Activated naive CD8-positive, alpha-beta T cell treated with anti-CD3 and anti-CD28 coated beads, Interleukin-2, amount 50 U/mL, for 24 hours (primary cell): Measurements from ENCODE around the gene SLFN12L.
"Not testable (repeated sequence)": the region's sequence is repeated elsewhere in the genome, so short reads cannot be mapped to it uniquely, and the experiment has no call there.

Experiments
- ATAC-seq: fragments of 150-1000 bp; cut with Tn5 transposase; one replicate; pipeline ENCODE4 v1.10.0; 2021
- DNase-seq: peaks from one replicate; pipeline ENCODE4 v3.0.0; 2021
- H3K27ac Mint-ChIP-seq: one replicate; pipeline ENCODE4 v1.8.0; 2021; ENCODE audit warnings: mild to moderate bottlenecking, mixed read lengths
- H3K27me3 Mint-ChIP-seq: one replicate; pipeline ENCODE4 v1.8.0; 2021; ENCODE audit warnings: mixed read lengths
- H3K36me3 Mint-ChIP-seq: one replicate; pipeline ENCODE4 v1.8.0; 2021; ENCODE audit warnings: low read depth, mixed read lengths
- H3K4me1 Mint-ChIP-seq: one replicate; pipeline ENCODE4 v1.8.0; 2021; ENCODE audit warnings: mixed read lengths
- H3K4me3 Mint-ChIP-seq: one replicate; pipeline ENCODE4 v1.8.0; 2021; ENCODE audit warnings: mild to moderate bottlenecking, moderate library complexity, mixed read lengths
- H3K9me3 Mint-ChIP-seq: one replicate; pipeline ENCODE4 v1.8.0; 2021; ENCODE audit warnings: mixed read lengths

Gene SLFN12L

DNA sequence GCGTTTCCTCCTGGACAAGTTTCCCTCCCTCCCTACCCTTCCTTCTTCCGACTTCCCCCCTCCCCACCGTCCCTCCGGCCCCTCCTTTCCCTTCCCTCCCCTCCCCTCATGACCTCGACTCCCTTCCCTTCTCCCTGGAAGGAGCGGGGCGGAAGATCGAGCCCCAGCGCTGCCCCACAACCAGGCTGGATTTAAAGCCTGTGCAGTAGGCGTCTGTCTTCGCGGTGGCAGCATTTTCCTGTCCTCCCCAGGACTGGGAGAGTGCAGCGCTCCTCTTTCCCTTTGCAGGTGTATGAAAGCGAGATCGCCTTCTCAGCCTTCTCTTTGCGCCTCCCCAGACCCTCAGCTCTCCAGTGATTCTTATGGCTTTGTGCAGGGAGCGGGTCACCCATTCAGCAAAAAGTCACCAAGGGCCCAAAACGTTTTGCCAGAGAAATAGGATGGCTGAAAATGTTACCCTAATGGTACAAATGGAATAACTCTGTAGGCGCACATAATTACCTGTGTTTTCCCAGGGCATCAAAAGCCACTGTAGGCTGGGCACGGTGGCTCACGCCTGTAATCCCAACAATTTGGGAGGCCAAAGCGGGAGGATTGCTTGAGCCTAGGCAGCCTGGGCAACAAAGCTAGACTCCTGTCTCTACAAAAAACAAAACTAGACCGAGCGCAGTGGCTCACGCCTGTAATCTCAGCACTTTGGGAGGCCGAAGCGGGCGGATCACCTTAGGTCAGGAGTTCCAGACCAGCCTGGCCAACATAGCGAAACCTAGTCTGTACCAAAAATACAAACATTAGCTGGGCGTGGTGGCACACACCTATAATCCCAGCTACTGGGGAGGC is 40.8 kb downstream of the SLFN12L start:
- peaks cover 64% of the 10 kb centered on the region for H3K4me1 Mint-ChIP-seq

DNA sequence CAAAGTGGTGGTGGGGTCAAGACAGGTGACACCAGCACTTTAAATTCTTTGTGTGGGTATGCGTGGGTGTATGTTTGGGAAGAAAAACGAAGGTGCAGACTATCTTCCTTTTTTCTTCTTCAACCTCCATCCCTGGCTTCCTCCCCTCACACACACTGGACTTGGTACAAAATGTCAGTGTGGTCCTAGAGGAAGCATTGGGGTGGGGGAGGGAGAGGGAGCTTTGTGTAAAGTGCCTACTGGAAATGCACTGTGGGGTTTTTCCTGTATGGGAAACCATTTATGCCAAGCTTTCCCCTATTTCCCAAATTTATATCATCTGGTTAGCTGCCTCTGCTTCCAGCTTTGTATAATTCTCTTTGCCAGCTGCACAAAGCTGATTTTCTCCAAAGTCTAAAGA is 44.4 kb downstream of the SLFN12L start:
- H3K4me1 Mint-ChIP-seq, result peaks cover 49% of the 10 kb centered on the region
- peaks cover 49% of the 10 kb centered on the region for H3K36me3 Mint-ChIP-seq
- ATAC-seq, result no peak
- H3K27me3 Mint-ChIP-seq, result peaks cover 2% of the 10 kb centered on the region
- no peak overlapping the region for H3K4me3 Mint-ChIP-seq
- H3K9me3 Mint-ChIP-seq, result peaks cover 4% of the 10 kb centered on the region
- H3K27ac Mint-ChIP-seq, result no peak overlapping the region
- no peak for DNase-seq

More for the DNA sequence above, 40.8 kb downstream of the SLFN12L start:
- Mint-ChIP-seq H3K27me3 (peaks cover 2% of the 10 kb centered on the region), H3K9me3 (no peaks in the 10 kb centered on the region), H3K27ac (no peak overlapping the region), H3K4me3 (no peak overlapping the region), H3K36me3 (peaks cover 35% of the 10 kb centered on the region)
- ATAC-seq, result no peak
- DNase-seq, result no peak

GRCh38 chr17:35491417-35491816 is 46.1 kb downstream of the SLFN12L start:
- ATAC-seq, result no peak
- H3K4me3 Mint-ChIP-seq, result no peak overlapping the region
- no peaks in the 10 kb centered on the region for H3K27me3 Mint-ChIP-seq
- H3K9me3 Mint-ChIP-seq, result peaks cover 4% of the 10 kb centered on the region
- no peak for DNase-seq
- peaks cover 54% of the 10 kb centered on the region for H3K4me1 Mint-ChIP-seq
- peaks cover 51% of the 10 kb centered on the region for H3K36me3 Mint-ChIP-seq
- H3K27ac Mint-ChIP-seq, result no peak overlapping the region

DNA sequence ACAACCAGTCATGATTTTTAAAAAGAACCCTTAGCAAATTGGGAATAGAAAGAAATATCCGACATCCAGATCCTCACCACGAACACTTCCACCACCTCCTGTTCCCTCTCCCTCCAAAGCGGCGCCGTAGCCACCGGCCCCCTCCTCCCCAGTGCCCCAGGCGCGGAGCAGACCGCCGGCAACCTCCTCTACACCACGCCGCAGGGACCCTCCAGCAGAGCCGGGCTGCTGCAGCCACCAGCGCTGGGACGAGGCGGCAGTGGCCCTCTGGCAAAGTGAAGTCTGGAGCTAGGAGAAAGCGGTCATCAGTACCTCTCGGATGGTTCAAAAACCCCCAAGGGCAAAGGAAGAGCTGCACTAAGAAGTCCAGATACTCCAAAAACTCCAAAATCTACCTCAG is 47.5 kb downstream of the SLFN12L start:
- no peaks in the 10 kb centered on the region for H3K27me3 Mint-ChIP-seq
- H3K27ac Mint-ChIP-seq, result no peak overlapping the region
- no peak for ATAC-seq
- H3K9me3 Mint-ChIP-seq, result peaks cover 14% of the 10 kb centered on the region
- peaks cover 65% of the 10 kb centered on the region for H3K36me3 Mint-ChIP-seq
- H3K4me1 Mint-ChIP-seq, result peaks cover 62% of the 10 kb centered on the region
- no peak overlapping the region for H3K4me3 Mint-ChIP-seq
- DNase-seq, result no peak

- H3K27me3 Mint-ChIP-seq, result no peaks in the 10 kb centered on the region
- H3K9me3 Mint-ChIP-seq, result peaks cover 15% of the 10 kb centered on the region
- H3K27ac Mint-ChIP-seq, result no peak overlapping the region
- DNase-seq (no peak), ATAC-seq (no peak)
- H3K4me1 Mint-ChIP-seq, result peaks cover 59% of the 10 kb centered on the region
- peak overlapping the region; percentile 5 for H3K4me3 Mint-ChIP-seq
- peaks cover 72% of the 10 kb centered on the region for H3K36me3 Mint-ChIP-seq
Measured at GRCh38 chr17:35488991-35489390, 48.5 kb downstream of the SLFN12L start.

DNA sequence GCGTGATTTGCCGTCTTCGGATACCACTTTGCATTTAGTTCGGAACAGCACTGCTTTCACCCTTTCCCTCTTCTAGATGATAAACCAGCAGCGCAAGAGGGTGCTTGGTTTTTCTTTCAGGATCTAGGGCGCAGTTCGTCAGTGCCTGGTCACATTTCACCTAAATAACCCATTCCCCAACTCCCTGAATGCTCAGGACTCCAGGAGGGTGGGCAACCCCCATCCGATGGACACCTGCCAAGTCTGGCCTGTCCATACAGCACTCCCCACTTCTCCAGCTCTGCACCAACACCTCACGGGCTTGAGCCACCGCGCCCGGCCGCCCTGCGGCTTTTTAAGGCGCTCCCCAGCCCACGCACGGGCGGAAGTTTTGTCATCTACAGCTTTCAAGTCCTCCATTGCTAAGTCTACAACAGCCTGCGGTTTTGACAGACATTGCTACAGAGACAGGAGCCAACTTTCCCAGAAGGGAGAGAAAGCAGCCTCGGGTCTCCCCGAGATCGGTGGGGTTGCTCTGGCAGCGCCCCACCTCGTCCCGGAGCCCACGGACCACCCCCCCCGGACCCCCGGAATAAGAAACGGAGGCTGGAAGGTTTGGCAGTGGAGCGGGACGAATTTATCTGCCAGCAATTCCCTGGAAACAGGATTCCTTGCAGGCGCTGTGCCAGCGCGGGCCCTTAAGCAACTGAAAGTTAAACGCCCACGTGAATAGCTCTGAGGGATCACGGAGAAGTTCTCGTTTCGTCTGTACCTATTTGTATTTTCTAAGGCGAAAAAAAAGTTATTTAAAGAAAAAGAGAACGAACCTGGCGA is 50.4 kb downstream of the SLFN12L start:
- Mint-ChIP-seq H3K27me3 (no peaks in the 10 kb centered on the region), H3K4me1 (peaks cover 44% of the 10 kb centered on the region), H3K9me3 (peaks cover 24% of the 10 kb centered on the region), H3K27ac (peak overlapping the region; percentile 94), H3K36me3 (peaks cover 74% of the 10 kb centered on the region), H3K4me3 (peak overlapping the region; percentile 86)
- ATAC-seq (peak; percentile 80), DNase-seq (peak; percentile 88)

DNA sequence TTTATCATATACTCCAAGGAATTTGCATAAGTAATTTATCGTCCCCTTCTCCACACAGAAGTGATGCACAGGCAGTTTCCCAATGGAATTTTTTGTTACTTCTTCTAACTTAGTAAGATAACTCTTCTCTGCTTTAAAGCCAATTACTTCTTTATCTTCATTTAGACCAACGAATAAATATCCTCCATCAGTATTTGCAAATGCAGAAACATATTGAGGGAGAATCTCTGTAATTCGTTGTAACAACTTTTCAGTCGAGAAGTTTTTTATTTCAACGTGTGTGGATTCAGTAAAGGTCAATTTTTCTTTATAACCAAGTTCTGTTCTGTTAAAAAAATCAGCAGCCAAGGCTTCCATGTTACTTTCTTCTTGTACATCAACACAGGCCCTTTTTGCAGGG is 58.2 kb downstream of the SLFN12L start:
- Mint-ChIP-seq H3K9me3 (peaks cover 30% of the 10 kb centered on the region), H3K27me3 (no peaks in the 10 kb centered on the region), H3K27ac (no peak overlapping the region), H3K4me3 (no peak overlapping the region), H3K4me1 (peaks cover 5% of the 10 kb centered on the region), H3K36me3 (peaks cover 75% of the 10 kb centered on the region)
- no peak for DNase-seq
- ATAC-seq, result no peak

- peaks cover 78% of the 10 kb centered on the region for H3K36me3 Mint-ChIP-seq
- H3K9me3 Mint-ChIP-seq, result peaks cover 30% of the 10 kb centered on the region
- DNase-seq (no peak), ATAC-seq (no peak)
- no peak overlapping the region for H3K27ac Mint-ChIP-seq
- H3K4me3 Mint-ChIP-seq, result no peak overlapping the region
- no peaks in the 10 kb centered on the region for H3K27me3 Mint-ChIP-seq
- H3K4me1 Mint-ChIP-seq, result peaks cover 3% of the 10 kb centered on the region
Measured at GRCh38 chr17:35477248-35477647, 60.2 kb downstream of the SLFN12L start.

DNA sequence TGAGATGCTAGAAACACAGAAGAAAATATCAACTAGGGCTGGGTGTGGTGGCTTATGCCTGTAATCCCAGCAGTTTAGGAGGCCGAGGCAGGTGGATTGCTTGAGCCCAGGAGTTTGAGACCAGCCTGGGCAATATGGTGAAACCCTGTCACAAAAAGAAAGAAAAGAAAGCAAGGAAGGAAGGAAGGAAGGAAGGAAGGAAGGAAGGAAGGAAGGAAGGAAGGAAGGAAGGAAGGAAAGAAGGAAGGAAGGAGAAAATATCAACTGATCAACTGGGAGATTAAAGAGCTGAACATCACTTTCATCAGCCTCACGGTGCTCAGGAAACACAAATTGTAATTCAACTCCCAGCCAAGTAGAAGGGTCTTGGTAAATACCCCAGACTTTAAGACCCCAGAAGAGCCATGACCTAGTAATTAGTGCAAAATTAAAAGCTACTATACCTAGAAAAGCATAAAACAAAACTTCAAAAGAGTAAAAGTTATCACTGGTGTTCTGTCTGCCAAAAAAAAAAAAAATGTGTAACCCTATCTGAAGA is 61.1 kb downstream of the SLFN12L start:
- DNase-seq (no peak), ATAC-seq (no peak)
- peaks cover 6% of the 10 kb centered on the region for H3K4me1 Mint-ChIP-seq
- peaks cover 78% of the 10 kb centered on the region for H3K36me3 Mint-ChIP-seq
- no peaks in the 10 kb centered on the region for H3K27me3 Mint-ChIP-seq
- H3K4me3 Mint-ChIP-seq, result no peak overlapping the region
- peaks cover 35% of the 10 kb centered on the region for H3K9me3 Mint-ChIP-seq
- no peak overlapping the region for H3K27ac Mint-ChIP-seq

GRCh38 chr17:35468475-35468874 is 69.0 kb downstream of the SLFN12L start:
- no peak overlapping the region for H3K27ac Mint-ChIP-seq
- H3K9me3 Mint-ChIP-seq, result peaks cover 19% of the 10 kb centered on the region
- peaks cover 30% of the 10 kb centered on the region for H3K36me3 Mint-ChIP-seq
- DNase-seq (no peak), ATAC-seq (no peak)
- H3K4me3 Mint-ChIP-seq, result no peak overlapping the region
- no peaks in the 10 kb centered on the region for H3K27me3 Mint-ChIP-seq
- peaks cover 23% of the 10 kb centered on the region for H3K4me1 Mint-ChIP-seq

GRCh38 chr17:35467824-35468223 is 69.7 kb downstream of the SLFN12L start:
- DNase-seq (no peak), ATAC-seq (no peak)
- H3K36me3 Mint-ChIP-seq, result peaks cover 23% of the 10 kb centered on the region
- H3K9me3 Mint-ChIP-seq, result peaks cover 14% of the 10 kb centered on the region
- H3K27ac Mint-ChIP-seq, result no peak overlapping the region
- no peak overlapping the region for H3K4me3 Mint-ChIP-seq
- peaks cover 26% of the 10 kb centered on the region for H3K4me1 Mint-ChIP-seq
- H3K27me3 Mint-ChIP-seq, result no peaks in the 10 kb centered on the region

DNA sequence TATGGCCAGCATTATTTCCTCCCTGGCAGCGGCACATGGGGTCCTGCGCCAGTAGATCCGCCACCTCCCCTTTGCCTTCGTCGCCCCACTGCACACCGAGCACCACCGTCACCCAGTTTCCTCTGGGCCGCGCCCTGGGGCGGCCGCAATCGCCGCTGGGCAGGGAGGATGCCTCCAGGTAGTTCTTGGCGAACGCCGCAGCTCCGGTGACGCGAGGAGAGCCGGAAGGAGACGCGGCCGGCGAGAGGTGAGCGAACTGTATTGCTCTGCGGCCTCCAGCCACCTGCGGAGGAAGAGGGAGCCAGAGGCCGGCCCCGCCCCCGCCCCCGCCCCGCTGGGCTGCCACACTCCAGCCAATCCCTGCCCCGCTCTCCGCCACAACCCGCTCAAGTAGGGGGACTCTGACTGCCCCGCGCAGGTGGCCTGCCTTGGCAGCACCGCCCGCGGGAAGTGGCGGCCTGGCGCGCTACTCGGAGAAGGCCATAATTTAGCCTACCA is 77.1 kb downstream of the SLFN12L start:
- peak; percentile 59 for DNase-seq
- H3K9me3 Mint-ChIP-seq, result peaks cover 11% of the 10 kb centered on the region
- H3K27ac Mint-ChIP-seq, result peak overlapping the region; percentile 65
- H3K27me3 Mint-ChIP-seq, result no peaks in the 10 kb centered on the region
- peak overlapping the region; percentile 69 for H3K4me3 Mint-ChIP-seq
- ATAC-seq, result peak; percentile 88
- H3K36me3 Mint-ChIP-seq, result peaks cover 12% of the 10 kb centered on the region
- H3K4me1 Mint-ChIP-seq, result peaks cover 19% of the 10 kb centered on the region

GRCh38 chr17:35454035-35454434 is 83.4 kb downstream of the SLFN12L start:
- not testable (repeated sequence) for H3K27ac Mint-ChIP-seq, ATAC-seq

DNA sequence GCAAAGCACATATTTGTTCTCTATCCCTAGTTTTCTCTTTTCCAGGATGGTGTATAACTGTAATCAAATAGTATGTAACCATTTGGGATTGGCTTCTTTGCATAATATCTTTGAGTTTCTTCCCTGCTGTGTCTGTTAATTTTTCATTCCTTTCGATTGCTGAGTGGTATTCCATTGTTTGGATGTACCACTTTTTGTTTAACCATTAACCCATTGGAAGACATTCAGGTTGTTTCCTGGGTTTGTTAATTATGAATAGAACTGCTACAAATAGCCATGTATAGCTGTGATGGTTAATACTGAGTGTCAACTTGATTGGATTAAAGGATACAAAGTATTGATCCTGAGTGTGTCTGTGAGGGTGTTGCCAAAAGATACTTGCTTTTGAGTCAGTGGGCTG is 84.3 kb downstream of the SLFN12L start:
- H3K4me3 Mint-ChIP-seq, result no peak overlapping the region
- H3K4me1 Mint-ChIP-seq, result peaks cover 8% of the 10 kb centered on the region
- H3K27ac Mint-ChIP-seq, result no peak overlapping the region
- peaks cover 1% of the 10 kb centered on the region for H3K36me3 Mint-ChIP-seq
- H3K9me3 Mint-ChIP-seq, result peaks cover under 1% of the 10 kb centered on the region
- no peak for DNase-seq
- no peaks in the 10 kb centered on the region for H3K27me3 Mint-ChIP-seq
- ATAC-seq, result no peak

More at GRCh38 chr17:35454035-35454434, 83.4 kb downstream of the SLFN12L start:
- not testable (repeated sequence) for H3K36me3 Mint-ChIP-seq, DNase-seq, H3K27me3 Mint-ChIP-seq, H3K4me3 Mint-ChIP-seq, H3K9me3 Mint-ChIP-seq, H3K4me1 Mint-ChIP-seq
